ENCODE results near the gene PIK3C2G.

The PIK3C2G gene

DNA sequence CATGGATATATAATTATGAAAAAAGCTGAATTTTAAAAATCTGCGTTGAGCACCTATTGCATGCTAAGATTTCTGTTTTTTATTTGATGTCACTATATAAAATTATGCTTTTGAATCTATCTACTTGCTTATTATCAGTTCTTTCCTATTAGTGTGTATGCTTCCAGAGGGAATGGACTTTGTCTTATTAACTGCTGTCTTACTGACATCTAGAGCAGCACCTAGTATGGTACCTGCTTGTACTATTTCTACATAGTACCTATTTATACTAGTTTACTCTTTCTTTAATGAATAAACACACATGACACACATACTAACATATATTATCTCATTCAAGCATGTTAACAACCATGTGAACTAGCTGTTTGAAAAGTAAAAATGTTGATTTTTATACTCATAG, 38.6 kb upstream of the PIK3C2G start:
- no peaks in the 10 kb centered on the region for H3K4me1 ChIP-seq (ENCODE audit: control insufficient read depth, insufficient read depth, low read depth, low read length)
- H2BK120ac ChIP-seq (ENCODE audit: low read depth, low read length): no peak overlapping the region
- H3K79me1 ChIP-seq (replicated peaks; ENCODE audit: low read length, poor library complexity, severe bottlenecking): no peaks in the 10 kb centered on the region
- no peak overlapping the region for H2BK12ac ChIP-seq (ENCODE audit: low read length in 2 of 2)
- no peak overlapping the region for H2AFZ ChIP-seq (ENCODE audit: low read depth, low read length)
- no peak overlapping the region for H4K8ac ChIP-seq (ENCODE audit: low read length)
- H3K9me3 ChIP-seq (ENCODE audit: control insufficient read depth, low read length): no peaks in the 10 kb centered on the region
- H3K36me3 ChIP-seq (ENCODE audit: control insufficient read depth in 1 of 2, insufficient read depth in 2 of 2, low read depth in 1 of 2, low read length in 2 of 2): no peaks in the 10 kb centered on the region
- no peak overlapping the region for H2AK5ac ChIP-seq (ENCODE audit: low read length, severe bottlenecking)
- H3K4me2 ChIP-seq (ENCODE audit: low read length, poor library complexity, severe bottlenecking): no peak overlapping the region
- no peak overlapping the region for H3K4ac ChIP-seq (ENCODE audit: low read depth in 1 of 2, low read length in 2 of 2)
- H3K4me3 ChIP-seq (ENCODE audit: insufficient read depth in 1 of 2, low read depth in 1 of 2, low read length in 2 of 2): no peak overlapping the region
- no peak overlapping the region for H2BK5ac ChIP-seq (ENCODE audit: low read depth, low read length, poor library complexity, severe bottlenecking)
- no peak overlapping the region for H3K27ac ChIP-seq (ENCODE audit: low read length, poor library complexity, severe bottlenecking)
- no peak overlapping the region for H3K9ac ChIP-seq (ENCODE audit: low read length)
- no peak for DNase-seq
- H3K14ac ChIP-seq (ENCODE audit: low read length in 2 of 2): no peak overlapping the region
- no peak overlapping the region for H2BK15ac ChIP-seq (ENCODE audit: low read depth, poor library complexity, severe bottlenecking)
- H3K23ac ChIP-seq (ENCODE audit: low read length in 2 of 2): no peak overlapping the region
- no peak overlapping the region for H3K18ac ChIP-seq (ENCODE audit: low read depth in 1 of 2, low read length in 2 of 2)
- no peak overlapping the region for H4K91ac ChIP-seq (ENCODE audit: low read length)
- no CpG with 5 or more reads among the region's 1 CpG for WGBS
- no peaks in the 10 kb centered on the region for H3K27me3 ChIP-seq (ENCODE audit: control insufficient read depth in 1 of 2, insufficient read depth in 1 of 2, low read length in 2 of 2)

GRCh38 chr12:18224745-18225144, 36.6 kb upstream of the PIK3C2G start:
- Histone ChIP-seq H3K79me1 (replicated peaks; ENCODE audit: low read length, poor library complexity, severe bottlenecking) (no peaks in the 10 kb centered on the region), H3K18ac (ENCODE audit: low read depth in 1 of 2, low read length in 2 of 2) (no peak overlapping the region), H3K4me1 (ENCODE audit: control insufficient read depth, insufficient read depth, low read depth, low read length) (no peaks in the 10 kb centered on the region), H3K4me2 (ENCODE audit: low read length, poor library complexity, severe bottlenecking) (no peak overlapping the region), H2BK5ac (ENCODE audit: low read depth, low read length, poor library complexity, severe bottlenecking) (no peak overlapping the region), H3K9ac (ENCODE audit: low read length) (peak overlapping the region; percentile 22), H3K4ac (ENCODE audit: low read depth in 1 of 2, low read length in 2 of 2) (no peak overlapping the region), H2AFZ (ENCODE audit: low read depth, low read length) (no peak overlapping the region), H2BK15ac (ENCODE audit: low read depth, poor library complexity, severe bottlenecking) (no peak overlapping the region), H3K36me3 (ENCODE audit: control insufficient read depth in 1 of 2, insufficient read depth in 2 of 2, low read depth in 1 of 2, low read length in 2 of 2) (no peaks in the 10 kb centered on the region), H3K4me3 (ENCODE audit: insufficient read depth in 1 of 2, low read depth in 1 of 2, low read length in 2 of 2) (no peak overlapping the region), H4K8ac (ENCODE audit: low read length) (no peak overlapping the region), H3K14ac (ENCODE audit: low read length in 2 of 2) (no peak overlapping the region), H2BK120ac (ENCODE audit: low read depth, low read length) (no peak overlapping the region), H2BK12ac (ENCODE audit: low read length in 2 of 2) (no peak overlapping the region), H3K27ac (ENCODE audit: low read length, poor library complexity, severe bottlenecking) (no peak overlapping the region), H3K23ac (ENCODE audit: low read length in 2 of 2) (no peak overlapping the region), H4K91ac (ENCODE audit: low read length) (no peak overlapping the region), H2AK5ac (ENCODE audit: low read length, severe bottlenecking) (no peak overlapping the region), H3K27me3 (ENCODE audit: control insufficient read depth in 1 of 2, insufficient read depth in 1 of 2, low read length in 2 of 2) (no peaks in the 10 kb centered on the region), H3K9me3 (ENCODE audit: control insufficient read depth, low read length) (no peaks in the 10 kb centered on the region)
- DNase-seq: peak; percentile 45

- Histone ChIP-seq H2BK5ac (ENCODE audit: low read depth, low read length, poor library complexity, severe bottlenecking) (no peak overlapping the region), H2AK5ac (ENCODE audit: low read length, severe bottlenecking) (no peak overlapping the region), H2BK15ac (ENCODE audit: low read depth, poor library complexity, severe bottlenecking) (no peak overlapping the region), H4K8ac (ENCODE audit: low read length) (no peak overlapping the region), H3K4me3 (ENCODE audit: insufficient read depth in 1 of 2, low read depth in 1 of 2, low read length in 2 of 2) (no peak overlapping the region), H3K27me3 (ENCODE audit: control insufficient read depth in 1 of 2, insufficient read depth in 1 of 2, low read length in 2 of 2) (no peaks in the 10 kb centered on the region), H3K23ac (ENCODE audit: low read length in 2 of 2) (no peak overlapping the region), H2BK120ac (ENCODE audit: low read depth, low read length) (no peak overlapping the region), H3K27ac (ENCODE audit: low read length, poor library complexity, severe bottlenecking) (no peak overlapping the region), H3K79me1 (replicated peaks; ENCODE audit: low read length, poor library complexity, severe bottlenecking) (no peaks in the 10 kb centered on the region), H3K18ac (ENCODE audit: low read depth in 1 of 2, low read length in 2 of 2) (no peak overlapping the region), H3K36me3 (ENCODE audit: control insufficient read depth in 1 of 2, insufficient read depth in 2 of 2, low read depth in 1 of 2, low read length in 2 of 2) (no peaks in the 10 kb centered on the region), H2BK12ac (ENCODE audit: low read length in 2 of 2) (no peak overlapping the region), H2AFZ (ENCODE audit: low read depth, low read length) (no peak overlapping the region), H3K9me3 (ENCODE audit: control insufficient read depth, low read length) (peaks cover 5% of the 10 kb centered on the region), H3K4ac (ENCODE audit: low read depth in 1 of 2, low read length in 2 of 2) (no peak overlapping the region), H4K91ac (ENCODE audit: low read length) (no peak overlapping the region), H3K9ac (ENCODE audit: low read length) (no peak overlapping the region), H3K4me2 (ENCODE audit: low read length, poor library complexity, severe bottlenecking) (no peak overlapping the region), H3K4me1 (ENCODE audit: control insufficient read depth, insufficient read depth, low read depth, low read length) (no peaks in the 10 kb centered on the region), H3K14ac (ENCODE audit: low read length in 2 of 2) (no peak overlapping the region)
- DNase-seq: peak; percentile 25
- 100% methylated on average over 1 of the region's 1 CpG for WGBS
Measured at GRCh38 chr12:18239526-18239925, 21.8 kb upstream of the PIK3C2G start.

DNA sequence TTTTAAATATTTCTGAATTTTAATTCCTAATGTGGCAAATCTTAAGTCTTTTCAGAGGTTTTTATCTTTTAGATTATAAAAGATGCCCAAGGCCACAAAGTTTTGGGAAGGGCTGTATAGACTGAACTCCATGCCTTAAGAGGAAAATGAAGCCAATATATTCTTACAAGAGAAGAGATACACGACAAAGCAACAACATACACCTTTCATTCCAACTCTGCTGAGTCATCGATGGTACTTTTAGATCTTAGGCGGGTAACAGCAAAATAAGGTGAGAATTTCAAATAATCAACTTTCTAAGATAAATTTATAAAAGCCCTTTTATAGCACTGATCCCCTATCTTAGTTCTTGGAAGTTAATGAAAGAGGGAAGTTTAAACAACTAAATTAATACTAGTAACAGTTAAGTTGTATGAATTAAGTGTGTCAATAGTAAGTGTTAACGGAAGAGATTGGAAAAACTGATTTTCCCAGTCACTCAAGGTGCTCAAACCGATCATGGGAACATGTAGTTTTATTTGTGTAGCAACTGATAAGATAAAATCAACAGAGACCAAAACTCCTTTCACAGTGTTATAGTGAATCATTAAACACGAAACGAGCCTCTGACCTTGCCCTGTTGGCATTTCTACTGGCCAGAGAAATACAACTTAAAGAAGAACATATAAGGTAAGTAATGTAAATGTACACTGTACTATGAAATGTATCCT, 18.8 kb upstream of the PIK3C2G start:
- Histone ChIP-seq H2BK12ac (ENCODE audit: low read length in 2 of 2) (no peak overlapping the region), H2AK5ac (ENCODE audit: low read length, severe bottlenecking) (no peak overlapping the region), H3K4me2 (ENCODE audit: low read length, poor library complexity, severe bottlenecking) (no peak overlapping the region), H2AFZ (ENCODE audit: low read depth, low read length) (no peak overlapping the region), H3K14ac (ENCODE audit: low read length in 2 of 2) (no peak overlapping the region), H3K9me3 (ENCODE audit: control insufficient read depth, low read length) (no peaks in the 10 kb centered on the region), H3K18ac (ENCODE audit: low read depth in 1 of 2, low read length in 2 of 2) (no peak overlapping the region), H2BK120ac (ENCODE audit: low read depth, low read length) (no peak overlapping the region), H4K91ac (ENCODE audit: low read length) (no peak overlapping the region), H3K36me3 (ENCODE audit: control insufficient read depth in 1 of 2, insufficient read depth in 2 of 2, low read depth in 1 of 2, low read length in 2 of 2) (no peaks in the 10 kb centered on the region), H3K27ac (ENCODE audit: low read length, poor library complexity, severe bottlenecking) (no peak overlapping the region), H4K8ac (ENCODE audit: low read length) (no peak overlapping the region), H3K9ac (ENCODE audit: low read length) (no peak overlapping the region), H3K4me3 (ENCODE audit: insufficient read depth in 1 of 2, low read depth in 1 of 2, low read length in 2 of 2) (no peak overlapping the region), H2BK5ac (ENCODE audit: low read depth, low read length, poor library complexity, severe bottlenecking) (no peak overlapping the region), H3K4me1 (ENCODE audit: control insufficient read depth, insufficient read depth, low read depth, low read length) (no peaks in the 10 kb centered on the region), H3K23ac (ENCODE audit: low read length in 2 of 2) (no peak overlapping the region), H2BK15ac (ENCODE audit: low read depth, poor library complexity, severe bottlenecking) (no peak overlapping the region), H3K4ac (ENCODE audit: low read depth in 1 of 2, low read length in 2 of 2) (no peak overlapping the region), H3K27me3 (ENCODE audit: control insufficient read depth in 1 of 2, insufficient read depth in 1 of 2, low read length in 2 of 2) (no peaks in the 10 kb centered on the region), H3K79me1 (replicated peaks; ENCODE audit: low read length, poor library complexity, severe bottlenecking) (no peaks in the 10 kb centered on the region)
- WGBS: 0% methylated on average over 1 of the region's 7 CpGs
- DNase-seq: no peak

Data from mesenchymal stem cell (in vitro differentiated cells and primary cell).